ENCODE measurements around the gene DDX10.

Gene DDX10

DNA sequence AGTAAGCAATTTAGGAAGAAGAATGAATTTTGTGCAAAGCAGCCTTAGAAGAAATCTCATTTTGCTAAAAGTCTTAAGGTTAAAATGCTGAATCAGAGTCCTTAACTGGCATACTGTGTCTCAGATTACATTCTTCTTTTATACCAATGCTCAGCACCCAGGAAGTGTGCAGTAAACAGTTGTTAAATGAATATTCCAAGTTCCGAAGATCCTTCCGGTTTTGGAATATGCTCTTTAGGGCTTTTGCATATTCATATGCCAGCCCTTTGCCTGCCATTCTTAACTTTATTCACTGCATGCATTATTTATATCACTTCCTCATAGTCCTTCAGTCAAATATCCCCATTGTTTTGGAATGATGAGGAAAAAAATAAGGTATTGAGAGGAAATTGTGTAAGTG, 242.0 kb downstream of the DDX10 start:
- no peak overlapping the region for H3K27ac ChIP-seq
- TF ChIP-seq, protein P1, sequence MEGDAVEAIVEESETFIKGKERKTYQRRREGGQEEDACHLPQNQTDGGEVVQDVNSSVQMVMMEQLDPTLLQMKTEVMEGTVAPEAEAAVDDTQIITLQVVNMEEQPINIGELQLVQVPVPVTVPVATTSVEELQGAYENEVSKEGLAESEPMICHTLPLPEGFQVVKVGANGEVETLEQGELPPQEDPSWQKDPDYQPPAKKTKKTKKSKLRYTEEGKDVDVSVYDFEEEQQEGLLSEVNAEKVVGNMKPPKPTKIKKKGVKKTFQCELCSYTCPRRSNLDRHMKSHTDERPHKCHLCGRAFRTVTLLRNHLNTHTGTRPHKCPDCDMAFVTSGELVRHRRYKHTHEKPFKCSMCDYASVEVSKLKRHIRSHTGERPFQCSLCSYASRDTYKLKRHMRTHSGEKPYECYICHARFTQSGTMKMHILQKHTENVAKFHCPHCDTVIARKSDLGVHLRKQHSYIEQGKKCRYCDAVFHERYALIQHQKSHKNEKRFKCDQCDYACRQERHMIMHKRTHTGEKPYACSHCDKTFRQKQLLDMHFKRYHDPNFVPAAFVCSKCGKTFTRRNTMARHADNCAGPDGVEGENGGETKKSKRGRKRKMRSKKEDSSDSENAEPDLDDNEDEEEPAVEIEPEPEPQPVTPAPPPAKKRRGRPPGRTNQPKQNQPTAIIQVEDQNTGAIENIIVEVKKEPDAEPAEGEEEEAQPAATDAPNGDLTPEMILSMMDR (IDR thresholded peaks at IDR 0.05): no peak
- no peak for TF ChIP-seq ZFX (IDR thresholded peaks at IDR 0.05; ENCODE audit: borderline replicate concordance)

DNA sequence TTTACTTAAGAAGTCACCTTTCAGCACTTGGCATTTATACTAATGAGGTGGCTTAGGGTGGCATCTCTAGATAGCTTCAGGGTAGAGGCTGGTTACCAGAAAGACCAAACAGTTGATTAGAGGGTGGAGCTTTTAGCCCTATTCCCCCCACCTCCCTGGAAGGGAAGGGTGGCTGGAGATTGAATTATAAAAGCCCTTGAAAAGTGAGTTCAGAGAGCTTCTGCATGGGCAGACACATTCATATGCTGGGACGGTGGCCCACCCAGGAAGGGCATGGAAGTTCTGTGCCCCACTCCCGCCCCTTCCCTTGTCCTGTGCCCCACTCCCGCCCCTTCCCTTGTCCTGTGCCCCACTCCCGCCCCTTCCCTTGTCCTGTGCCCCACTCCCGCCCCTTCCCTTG, 244.2 kb downstream of the DDX10 start:
- TF ChIP-seq ZFX (IDR thresholded peaks at IDR 0.05; ENCODE audit: borderline replicate concordance): no peak
- TF ChIP-seq, protein P1 (IDR thresholded peaks at IDR 0.05): no peak
- no peak overlapping the region for H3K27ac ChIP-seq

GRCh38 chr11:108909921-108910320, 245.1 kb downstream of the DDX10 start:
- TF ChIP-seq ZFX (IDR thresholded peaks at IDR 0.05; ENCODE audit: borderline replicate concordance): no peak
- TF ChIP-seq, protein P1 (IDR thresholded peaks at IDR 0.05): no peak
- no peak overlapping the region for H3K27ac ChIP-seq

DNA sequence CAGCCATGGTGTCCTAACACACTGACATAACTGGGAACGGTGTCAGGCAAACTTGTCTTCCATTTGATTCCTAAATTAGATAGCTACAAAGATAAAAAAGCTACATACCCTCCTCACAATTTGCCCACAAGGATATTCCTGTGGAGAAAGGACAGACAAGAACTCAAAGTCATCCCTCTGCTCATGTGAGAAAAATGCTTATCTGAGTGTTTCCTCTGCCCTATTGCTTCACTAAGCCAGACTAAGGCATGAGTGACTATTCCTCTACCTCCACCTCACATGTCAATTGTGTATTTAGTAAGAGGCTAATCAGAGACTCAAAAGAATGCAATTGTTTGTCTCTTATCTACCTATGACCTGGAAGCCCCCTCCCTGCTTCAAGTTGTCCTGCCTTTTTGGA, 247.7 kb downstream of the DDX10 start:
- no peak overlapping the region for H3K27ac ChIP-seq
- TF ChIP-seq, protein P1 (IDR thresholded peaks at IDR 0.05): no peak
- no peak for TF ChIP-seq ZFX (IDR thresholded peaks at IDR 0.05; ENCODE audit: borderline replicate concordance)

GRCh38 chr11:108913204-108913603, 248.3 kb downstream of the DDX10 start:
- TF ChIP-seq, protein P1 (IDR thresholded peaks at IDR 0.05): no peak
- no peak for TF ChIP-seq ZFX (IDR thresholded peaks at IDR 0.05; ENCODE audit: borderline replicate concordance)
- no peak overlapping the region for H3K27ac ChIP-seq

DNA sequence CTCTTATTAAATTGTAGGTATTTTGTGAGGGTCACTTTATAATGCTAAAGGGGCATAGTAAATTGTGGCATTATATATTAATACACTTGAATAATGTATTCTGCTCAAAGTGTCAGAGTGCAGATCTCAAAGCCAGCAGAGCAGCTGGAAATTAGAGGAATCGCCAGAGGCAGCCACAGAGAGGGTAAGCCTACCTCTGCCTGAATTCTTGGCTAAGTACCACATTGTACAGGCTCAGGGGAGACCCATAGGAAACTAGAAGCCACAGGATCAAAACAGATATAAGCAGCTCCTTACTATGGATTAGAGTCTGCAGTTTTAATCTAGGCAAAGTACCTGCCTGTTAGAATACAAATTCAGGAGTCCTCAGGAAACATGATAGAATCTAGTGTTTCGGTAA, 249.3 kb downstream of the DDX10 start:
- TF ChIP-seq, protein P1 (IDR thresholded peaks at IDR 0.05): no peak
- TF ChIP-seq ZFX (IDR thresholded peaks at IDR 0.05; ENCODE audit: borderline replicate concordance): no peak
- no peak overlapping the region for H3K27ac ChIP-seq

DNA sequence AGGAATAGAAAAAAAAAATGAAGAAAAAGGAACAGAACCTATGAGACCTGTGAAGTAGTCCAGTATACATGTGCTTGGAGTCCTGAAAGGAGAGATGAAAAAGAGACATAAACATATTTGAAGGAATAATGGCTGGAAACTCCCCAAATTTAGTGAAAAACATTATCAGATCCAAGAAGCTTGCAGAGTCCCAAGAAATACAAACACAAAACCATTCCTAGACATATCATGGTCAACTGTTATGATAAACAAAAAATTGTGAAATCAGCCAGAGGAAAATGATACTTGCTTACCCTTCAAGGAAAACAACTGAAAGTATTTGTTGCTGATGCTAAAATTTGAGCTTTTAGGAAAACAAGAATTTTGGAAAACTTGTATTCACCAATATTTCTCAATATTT, 250.1 kb downstream of the DDX10 start:
- TF ChIP-seq, protein P1 (IDR thresholded peaks at IDR 0.05): no peak
- TF ChIP-seq ZFX (IDR thresholded peaks at IDR 0.05; ENCODE audit: borderline replicate concordance): no peak
- no peak overlapping the region for H3K27ac ChIP-seq
